Measurements from ENCODE around the gene XYLT2.

GRCh38 chr17:50355701-50356341 lies 9.9 kb downstream of the XYLT2 start:
- TF ChIP-seq CTCF (conservative IDR thresholded peaks at IDR 0.05; ENCODE audit: low read length): no peak
- no peak for TF ChIP-seq EZH2phosphoT487 (IDR thresholded peaks at IDR 0.05; ENCODE audit: borderline replicate concordance, low read depth, low read length)

Measured in OCI-LY7 (cell line).